Myocyte (in vitro differentiated cells): ENCODE data around the gene TIAM2. TPM values are rescaled to one million over a fixed set of nuclear protein-coding genes. Genes with fewer than 3 reads are reported as not detected.
"Not testable (repeated sequence)": the region's sequence is repeated elsewhere in the genome, so short reads cannot be mapped to it uniquely, and the experiment has no call there.

Experiments used
- DNase-seq: peaks from one replicate; pipeline ENCODE4 v3.0.0-alpha.2; 2012; ENCODE audit warnings: low read depth
- total RNA-seq: library from RNA; depleted of rRNA; stranded (reverse); fragments of >200 nt; gene quantifications from 2 replicates; pipeline ENCODE4 v1.2.3, GENCODE V29; 2014

Gene TIAM2
- total RNA-seq, 1 donor from 2014 or later = 29.4 TPM

DNA sequence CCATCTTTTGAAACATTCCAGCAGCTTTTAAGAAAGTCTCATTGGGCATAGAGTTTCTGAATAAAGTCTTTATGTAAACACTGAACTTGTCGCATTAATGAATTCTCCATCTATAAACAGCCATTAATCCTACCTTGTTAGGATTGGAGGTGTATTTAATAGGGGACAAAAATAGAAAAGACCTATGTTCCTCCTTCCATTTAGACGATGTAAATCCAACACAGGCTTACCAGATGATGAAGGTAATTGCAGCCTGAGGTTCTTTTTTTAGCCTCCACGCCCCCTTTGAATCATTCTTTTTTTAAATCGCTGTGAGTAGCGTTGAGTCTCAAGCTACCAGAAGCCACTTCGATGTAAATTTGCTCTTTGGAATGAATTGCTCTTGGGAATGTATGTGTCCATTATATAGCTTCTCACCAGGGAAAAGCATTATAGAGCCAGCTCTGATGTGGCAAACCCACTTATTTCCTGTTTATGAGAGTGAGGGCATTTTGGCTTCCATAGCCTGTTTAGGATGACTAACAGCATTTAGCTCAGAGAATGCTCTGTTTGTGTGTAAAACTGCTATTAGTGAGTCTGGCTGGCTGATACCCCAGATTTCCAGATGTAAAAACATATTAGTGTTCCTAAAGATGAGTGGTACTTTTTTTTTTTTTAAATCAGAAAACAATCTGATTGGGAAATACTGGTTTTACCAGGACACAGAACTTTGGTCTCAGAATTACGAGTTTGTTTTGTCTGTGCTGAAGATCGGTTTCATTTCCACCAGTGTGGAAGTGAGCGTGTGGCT lies 193.8 kb downstream of the TIAM2 start:
- DNase-seq = peak; percentile 54

DNA sequence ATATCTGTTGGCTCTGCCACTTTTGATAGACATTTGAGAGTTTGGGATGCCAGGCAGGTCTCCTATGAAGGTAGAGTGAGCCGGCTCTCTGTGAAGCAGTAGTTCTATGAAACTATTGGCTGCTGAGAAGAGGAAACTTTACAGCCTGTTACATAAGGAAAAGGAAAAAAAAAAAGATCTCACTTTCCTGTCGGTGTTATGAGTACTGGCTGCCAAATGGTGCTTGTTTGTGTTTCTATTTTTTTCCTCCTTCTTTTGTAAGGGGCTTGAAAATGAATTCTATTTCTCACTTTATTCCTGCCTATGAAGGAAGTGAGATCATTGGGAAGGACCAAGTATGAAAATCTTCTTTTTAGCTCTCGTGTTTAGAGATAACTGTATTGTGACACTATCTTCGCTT lies 195.6 kb downstream of the TIAM2 start:
- no peak for DNase-seq

DNA sequence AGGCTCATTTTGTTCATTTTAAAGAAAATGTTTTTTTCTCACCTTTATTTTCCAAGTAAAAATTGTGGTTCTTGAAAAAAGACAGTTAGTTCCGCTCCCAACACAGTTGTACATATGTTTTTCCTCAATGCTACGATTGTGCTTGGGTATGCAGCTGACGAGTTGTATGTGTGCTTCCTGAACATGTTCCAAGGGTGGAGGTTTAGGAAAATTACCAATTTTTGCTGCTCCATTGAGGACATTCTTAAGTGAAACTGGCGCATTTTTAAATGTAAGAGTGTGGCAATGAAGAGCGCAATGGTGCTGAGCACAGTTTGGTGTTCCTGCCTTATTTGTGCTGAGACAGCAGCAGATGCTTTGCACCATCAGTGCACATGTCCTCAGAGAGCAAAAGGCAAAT lies 198.4 kb downstream of the TIAM2 start:
- DNase-seq = no peak

DNA sequence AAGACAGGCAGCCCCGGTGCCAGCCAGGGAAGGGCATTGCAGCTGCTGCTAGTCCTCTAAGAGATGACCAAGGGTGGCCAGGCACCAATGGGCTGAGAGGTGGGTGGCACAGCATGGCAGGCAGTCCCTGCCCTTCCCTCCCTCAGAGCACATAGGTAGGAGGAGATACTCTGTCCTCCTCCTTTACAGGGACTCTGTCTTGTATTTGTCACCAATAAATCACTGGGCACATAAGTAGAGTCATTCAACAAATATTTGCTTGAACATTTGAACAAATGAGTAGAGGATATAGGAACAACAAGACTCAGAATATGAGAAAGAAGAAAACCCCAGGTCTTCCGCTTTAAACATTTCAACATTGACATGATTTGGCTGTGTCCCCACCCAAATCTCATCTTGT lies 199.3 kb downstream of the TIAM2 start:
- DNase-seq = no peak

DNA sequence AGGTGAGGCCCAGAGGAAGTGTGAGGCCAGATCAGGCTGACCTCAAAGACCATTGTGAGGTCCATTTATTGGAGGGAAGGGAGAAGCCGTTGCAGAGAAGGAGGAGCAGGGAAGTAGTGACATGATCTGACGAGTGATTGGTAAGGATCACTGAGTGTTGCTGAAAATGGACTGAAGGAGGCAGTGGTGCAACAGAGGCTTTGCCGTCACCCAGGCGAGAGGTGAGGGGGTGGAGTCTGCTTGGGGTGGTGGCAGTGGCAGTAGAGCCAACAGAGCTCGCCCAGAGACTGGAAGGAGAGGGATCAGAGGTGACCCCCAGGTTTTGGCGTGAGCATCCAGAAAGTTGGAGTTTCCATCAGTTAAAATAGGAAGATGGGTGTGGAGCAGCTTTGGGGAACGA lies 200.8 kb downstream of the TIAM2 start:
- DNase-seq = no peak

DNA sequence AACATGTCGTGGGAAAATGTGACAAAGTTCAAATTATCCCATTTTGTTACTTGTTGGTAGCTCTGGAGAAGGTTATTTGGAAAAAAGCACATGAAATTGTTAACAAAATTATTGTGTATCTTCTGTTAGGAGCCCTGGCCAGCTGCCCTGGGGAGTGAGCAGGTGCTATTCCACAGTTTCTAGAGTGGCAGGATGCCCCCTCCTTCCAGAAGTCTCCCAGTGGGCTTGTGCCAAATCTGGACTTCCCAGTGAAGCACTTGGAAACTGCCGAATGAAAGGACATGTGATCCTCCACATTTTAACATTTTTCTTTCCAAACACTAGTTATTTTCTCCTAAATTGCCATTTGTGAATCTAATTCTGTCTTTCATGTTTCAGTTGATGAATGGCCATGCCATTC lies 201.8 kb downstream of the TIAM2 start:
- peak; percentile 77 for DNase-seq

DNA sequence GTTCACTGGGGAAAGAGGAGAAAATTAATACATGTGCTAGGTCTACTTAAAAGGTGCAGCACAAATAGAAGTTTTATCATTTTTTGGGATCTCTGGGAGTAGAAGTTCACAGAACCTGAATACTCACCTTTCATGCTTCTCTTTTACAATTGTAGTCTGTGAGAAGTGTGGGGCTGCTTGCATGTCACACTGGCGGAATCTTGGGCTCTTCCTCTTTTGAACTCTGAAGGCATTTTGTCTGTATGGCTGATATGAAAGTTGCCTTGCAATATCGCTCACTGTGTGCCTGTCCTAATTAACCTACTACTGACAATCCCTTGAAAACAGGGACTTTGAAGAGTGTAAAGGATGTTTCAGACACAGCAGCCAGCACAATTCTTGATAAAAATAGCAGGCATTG lies 202.8 kb downstream of the TIAM2 start:
- DNase-seq = no peak

DNA sequence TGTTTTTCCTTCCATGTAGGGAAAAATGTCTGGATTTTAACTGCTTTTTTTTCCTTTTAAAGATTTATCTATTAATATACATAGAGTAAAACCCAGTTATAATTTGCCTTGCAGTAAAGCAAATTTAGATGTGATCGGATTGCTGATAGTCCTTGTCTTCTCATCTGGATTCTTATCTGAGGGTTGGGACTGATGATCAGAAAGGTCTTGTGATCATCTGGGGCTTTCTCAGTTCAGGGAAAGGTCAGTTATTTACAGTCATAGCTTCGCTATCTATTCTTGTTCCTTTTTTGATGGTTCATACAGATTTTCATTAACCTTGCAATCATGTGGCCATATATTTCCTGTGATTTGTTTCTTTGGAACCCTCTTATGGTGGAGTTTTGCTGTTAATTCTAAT lies 204.9 kb downstream of the TIAM2 start:
- no peak for DNase-seq

DNA sequence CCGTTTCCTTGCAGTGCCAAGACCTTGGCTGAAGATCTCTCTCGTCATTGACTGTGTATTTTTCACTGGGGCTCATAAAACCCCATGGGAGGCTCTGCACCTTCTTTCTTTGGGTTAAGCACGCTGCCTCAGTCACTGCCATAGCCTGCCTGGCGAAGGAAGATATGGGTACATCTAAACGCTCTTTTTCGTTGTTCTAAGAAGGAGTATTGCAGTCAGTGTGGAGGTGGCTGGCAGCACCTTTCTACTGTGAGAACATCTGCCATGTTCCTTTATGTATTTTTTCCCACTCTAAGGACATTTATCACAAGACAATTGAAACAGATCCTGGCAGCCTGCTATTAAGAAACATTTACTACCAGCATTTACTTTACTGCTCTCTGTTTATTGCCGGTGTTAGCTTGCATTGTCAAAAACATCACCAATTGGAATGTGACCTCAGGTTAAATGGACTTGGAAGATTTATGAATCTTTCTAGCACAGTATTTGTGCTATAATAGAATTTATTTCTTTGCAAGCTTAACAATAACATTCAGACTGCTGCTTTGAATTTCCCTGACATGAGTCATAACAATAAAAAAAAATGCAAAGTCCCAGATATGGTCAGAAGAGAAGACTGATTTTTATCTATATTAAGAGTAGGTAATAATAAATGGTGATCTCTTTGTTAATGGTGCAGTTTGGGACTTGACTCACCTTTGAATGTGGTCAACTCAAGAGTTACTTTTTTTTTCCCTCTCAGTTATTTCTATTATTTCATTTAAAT lies 206.5 kb downstream of the TIAM2 start:
- DNase-seq = peak; percentile 38

DNA sequence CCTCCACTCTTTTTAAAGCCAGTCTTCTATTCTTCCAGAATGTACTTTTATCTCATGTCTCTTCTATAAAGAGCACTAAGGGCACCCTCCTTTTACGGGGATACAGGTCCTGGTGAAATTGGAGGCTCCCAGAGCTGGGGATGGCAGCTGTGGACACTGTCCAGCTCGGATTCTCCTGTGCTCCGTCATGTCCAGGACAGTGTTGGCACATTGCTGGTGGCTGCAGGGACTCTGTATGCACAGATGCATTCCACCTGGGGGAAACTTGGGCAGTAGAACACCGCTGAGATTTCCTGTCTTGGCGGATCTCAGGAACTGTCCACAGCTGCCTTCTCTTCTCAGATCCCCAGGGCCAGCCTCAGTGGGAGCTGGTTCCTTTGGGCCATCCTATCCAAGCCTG lies 212.1 kb downstream of the TIAM2 start:
- no peak for DNase-seq

DNA sequence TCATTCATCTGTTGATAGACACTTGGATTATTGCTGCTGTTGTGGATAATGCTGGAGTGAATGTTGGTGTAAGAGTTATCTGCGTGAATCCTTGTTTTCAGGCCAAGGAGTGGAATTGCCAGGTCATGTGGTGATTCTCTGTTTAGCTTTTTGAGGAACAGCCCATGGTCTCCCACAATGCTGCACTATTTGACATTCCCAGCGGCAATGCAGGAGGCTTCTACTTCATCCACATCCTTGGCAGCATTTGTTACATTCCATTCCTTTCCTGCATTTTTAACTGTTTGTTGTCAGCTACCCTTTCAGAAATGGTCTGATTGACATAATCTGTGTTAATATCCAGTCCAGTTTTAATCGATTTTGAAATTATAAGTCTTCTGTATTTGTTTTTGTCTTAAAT lies 217.0 kb downstream of the TIAM2 start:
- DNase-seq = peak; percentile 69

DNA sequence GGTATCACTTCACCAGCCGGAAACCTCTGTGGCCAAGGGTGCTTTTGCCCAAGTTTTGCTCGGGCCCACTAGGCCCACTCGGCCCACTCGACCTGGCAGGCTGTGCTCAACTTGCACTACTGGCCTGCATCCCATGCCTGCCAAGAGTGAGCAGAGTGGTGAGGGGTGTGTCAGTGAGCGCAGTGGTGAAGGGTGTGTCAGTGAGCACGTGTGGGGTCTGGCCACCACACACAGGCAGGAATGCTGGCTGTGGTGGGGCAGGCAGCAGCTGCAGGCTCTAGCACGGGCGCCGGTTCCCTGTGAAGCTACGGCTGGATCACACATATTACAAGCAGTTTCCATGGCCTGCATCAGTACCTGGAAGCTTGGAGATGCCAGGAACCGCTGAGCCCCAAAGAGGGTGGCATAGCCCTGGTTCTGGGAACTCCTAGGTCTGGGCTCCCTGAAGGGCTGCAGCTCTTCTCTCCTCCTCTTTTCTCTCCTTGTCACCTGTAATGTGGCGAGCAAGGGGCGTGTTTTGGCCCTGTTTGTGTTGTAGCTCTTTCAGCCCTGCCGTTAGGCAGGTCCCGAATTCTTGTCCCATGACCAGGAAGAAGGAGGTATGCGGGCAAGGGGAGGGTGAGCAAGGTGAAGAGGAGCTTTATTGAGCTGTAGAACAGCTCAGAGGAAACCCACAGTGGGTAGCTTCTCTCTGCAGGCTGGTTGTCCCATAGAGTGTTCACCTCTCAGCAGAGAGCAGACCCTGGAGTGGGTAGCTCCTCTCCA lies 217.7 kb downstream of the TIAM2 start:
- peak; percentile 93 for DNase-seq

DNA sequence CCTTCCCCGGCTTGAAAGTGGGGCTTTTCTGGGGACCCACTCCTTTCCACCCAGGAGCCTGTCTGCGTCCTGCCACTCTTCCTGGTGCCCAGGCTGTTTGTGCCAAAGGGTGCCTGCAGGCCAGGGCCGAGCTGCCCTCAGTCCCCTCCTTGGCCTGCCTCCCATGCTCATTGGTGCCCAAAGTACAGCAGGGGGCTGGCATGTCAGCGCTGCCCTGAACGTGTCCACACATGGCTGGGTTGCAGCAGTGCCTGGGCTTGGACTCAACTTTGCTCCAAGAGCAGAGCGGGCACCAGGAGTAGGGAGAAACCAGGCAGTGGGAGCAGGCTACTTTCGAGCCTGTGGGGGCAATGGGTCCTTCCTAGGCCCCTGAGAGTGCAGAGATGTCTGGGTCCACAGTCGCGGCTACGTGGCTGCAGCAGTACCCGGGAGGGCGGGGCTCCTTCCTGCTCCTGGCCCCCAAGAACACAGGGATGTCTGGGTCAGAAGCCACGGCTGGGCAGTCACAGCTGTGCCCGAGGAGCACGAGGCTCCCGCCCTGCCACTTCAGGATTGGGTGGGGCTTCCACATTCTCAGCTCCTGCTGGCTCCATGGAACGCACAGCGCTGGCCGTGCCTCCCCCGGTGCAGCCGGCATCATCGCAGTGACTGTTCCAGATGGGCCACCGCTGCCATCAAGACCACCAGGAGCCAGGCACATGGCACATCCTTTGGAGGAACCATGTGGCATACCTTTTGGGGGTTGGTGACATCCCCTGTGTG lies 218.7 kb downstream of the TIAM2 start:
- DNase-seq = peak; percentile 65

DNA sequence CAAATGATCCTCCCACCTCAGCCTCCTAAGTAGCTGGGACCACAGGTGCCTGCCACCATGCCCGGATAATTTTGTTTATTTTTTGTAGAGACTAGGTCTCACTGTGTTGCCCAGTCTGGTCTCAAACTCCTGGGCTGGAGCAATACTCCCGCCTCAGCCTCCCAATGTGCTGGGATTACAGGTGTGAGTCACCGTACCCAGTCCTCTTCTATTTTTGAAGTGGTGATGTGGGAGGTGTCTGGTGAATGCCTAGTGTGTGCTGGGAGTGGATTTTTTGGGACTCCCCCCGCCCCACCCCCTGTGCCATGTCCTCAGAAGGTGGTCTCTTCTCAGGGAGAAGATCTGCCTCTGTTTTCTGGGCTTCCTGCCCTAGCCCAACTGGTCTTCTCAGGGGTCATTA lies 220.8 kb downstream of the TIAM2 start:
- DNase-seq = no peak

DNA sequence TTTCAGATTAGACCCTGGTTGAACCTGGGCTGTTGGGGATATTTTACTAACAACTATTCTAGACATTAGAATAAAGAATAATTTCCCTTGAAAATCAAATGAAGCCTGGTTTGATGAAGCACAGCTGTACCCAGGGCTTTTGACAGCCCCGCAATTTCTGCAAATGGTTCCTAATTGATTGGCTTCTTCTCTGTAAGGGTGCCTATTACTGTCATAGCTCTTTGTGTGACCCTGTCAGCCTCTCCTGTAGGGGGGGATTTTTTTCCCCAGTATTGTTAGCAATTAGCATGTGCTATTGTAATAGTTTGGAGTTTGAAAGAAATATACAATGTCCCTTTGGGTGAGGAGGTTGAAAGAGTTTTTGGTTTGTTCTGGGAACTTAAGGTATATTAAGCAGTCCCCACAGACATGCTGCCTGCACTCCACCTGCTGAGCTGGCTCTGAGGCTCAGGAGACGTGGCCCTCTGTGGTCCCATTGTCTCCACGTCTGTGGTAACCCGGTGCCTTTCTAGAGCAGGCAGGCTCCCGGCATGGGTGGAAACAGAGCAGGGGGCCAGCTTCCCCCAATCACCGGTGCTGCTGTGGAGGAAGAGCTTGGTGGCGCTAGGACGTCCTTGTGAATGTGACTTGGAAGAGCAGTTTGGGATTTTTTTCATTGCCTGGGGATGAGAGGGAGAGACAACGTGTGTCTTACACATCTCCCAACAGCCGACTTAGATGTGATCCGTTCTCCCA lies 221.4 kb downstream of the TIAM2 start:
- peak; percentile 48 for DNase-seq

DNA sequence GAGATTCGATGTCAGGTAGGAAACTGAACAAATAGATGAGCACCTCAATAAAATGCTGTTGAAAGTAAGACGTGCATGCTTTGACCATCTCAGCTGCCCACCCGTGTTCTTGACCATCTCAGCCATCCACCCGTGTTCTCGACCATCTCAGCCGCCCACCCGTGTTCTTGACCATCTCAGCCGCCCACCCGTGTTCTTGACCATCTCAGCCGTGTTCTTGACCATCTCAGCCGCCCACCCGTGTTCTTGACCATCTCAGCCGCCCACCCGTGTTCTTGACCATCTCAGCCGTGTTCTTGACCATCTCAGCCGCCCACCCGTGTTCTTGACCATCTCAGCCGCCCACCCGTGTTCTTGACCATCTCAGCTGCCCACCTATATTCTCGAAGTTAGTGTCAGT lies 223.6 kb downstream of the TIAM2 start:
- not testable (repeated sequence) for DNase-seq

DNA sequence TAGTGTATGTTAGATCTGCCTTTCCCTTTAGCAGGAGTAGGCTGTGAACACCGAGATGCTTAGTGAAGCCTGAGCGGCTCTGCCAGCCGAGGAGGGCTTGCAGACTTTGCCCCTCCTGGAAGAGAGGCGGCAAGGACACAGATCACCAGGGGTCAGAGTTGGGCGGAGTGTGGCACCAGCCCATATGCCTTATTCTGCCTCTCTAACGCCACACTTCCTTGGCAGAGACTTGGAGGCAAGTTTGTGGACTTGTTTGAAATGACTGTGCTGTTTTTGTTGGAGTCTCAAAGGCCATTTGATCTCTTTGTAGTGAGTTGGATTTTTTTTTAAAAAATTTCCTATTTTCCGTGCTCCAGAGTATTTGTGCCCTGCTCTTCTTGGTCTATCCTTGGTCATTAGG lies 224.2 kb downstream of the TIAM2 start:
- DNase-seq = no peak

DNA sequence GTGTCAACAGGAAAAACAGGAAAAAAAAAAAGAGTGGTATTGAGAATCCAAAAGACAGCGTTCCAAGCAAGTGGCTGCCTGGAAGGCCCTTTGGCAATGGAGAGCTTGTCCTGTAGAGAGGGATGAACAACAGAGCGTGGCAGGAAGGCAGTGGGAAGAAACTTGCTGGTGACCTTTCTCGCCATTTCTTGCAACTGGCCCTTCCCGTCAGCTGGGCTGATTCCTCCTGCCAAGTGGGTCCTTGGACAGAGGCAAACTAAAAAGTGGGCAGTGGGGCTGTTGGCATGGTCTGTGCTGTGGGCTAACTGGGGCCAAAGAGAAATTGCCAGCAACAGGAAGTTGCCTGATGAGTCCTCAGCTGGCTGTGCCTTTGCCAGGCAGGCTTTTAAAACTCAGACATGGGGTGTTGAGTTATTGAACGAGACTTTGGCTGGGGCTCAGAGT lies 224.8 kb downstream of the TIAM2 start:
- no peak for DNase-seq

DNA sequence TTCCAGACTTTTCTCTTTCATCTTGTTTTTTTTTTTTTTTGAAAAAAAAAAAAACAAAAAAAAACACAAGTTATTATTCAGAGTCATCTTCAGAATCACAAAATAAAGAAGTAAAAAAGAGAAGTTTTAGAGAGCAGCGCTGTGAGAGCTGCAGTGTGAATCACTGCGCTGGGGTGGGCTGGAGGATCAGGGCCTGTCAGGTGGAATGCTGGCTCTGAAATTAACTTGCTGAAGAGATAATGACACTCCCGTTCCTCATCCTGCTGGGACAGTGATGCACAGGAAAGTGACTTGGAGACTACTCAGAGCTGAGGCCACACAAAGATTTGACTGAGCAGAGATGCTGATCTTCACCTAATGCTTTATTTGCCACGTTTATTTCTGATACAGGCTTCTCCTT lies 226.0 kb downstream of the TIAM2 start:
- no peak for DNase-seq

DNA sequence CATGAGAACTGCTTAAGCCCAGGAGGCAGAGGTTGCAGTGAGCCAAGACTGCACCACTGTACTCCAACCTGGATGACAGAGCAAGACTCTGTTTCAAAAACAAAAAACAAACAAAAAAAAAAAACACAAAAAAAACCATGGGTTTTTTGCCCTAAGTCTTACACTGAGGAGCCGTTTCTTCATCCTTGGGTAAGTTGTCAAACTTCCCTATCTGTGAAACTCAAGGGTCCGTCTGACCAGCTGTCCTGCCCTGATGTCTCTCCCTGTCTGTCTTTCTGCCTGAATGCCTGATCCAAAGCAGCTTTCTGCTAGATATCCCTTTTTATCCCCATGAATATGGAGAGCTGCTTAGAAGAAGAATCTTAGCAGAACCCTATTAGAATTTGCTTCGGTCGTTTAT lies 227.4 kb downstream of the TIAM2 start:
- DNase-seq = no peak
